ENCODE results near the gene PLA2G2C.
A peak's percentile ranks its signal among the peaks of the same experiment; 100 is the strongest.
"Not testable (repeated sequence)": the region's sequence is repeated elsewhere in the genome, so short reads cannot be mapped to it uniquely, and the experiment has no call there.

Gene PLA2G2C

DNA sequence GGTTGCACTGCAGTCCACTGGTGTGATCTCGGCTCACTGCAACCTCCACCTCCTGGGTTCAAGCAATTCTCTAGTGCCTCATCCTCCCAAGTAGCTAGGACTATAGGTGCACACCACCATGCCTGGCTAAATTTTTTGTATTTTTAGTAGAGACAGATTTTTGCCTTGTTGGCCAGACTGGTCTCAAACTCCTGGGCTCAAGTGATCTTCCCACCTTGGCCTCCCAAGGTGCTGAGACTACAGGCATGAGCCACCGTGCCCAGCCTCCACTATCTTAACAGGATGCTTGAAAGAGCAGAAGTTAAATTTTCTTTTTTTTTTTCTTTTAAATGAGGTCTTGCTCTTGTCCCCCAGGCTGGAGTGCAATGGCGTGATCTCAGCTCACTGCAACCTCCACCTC, 55.8 kb downstream of the PLA2G2C start:
- DNase-seq (ENCODE audit: low spot score) = not testable (repeated sequence)

DNA sequence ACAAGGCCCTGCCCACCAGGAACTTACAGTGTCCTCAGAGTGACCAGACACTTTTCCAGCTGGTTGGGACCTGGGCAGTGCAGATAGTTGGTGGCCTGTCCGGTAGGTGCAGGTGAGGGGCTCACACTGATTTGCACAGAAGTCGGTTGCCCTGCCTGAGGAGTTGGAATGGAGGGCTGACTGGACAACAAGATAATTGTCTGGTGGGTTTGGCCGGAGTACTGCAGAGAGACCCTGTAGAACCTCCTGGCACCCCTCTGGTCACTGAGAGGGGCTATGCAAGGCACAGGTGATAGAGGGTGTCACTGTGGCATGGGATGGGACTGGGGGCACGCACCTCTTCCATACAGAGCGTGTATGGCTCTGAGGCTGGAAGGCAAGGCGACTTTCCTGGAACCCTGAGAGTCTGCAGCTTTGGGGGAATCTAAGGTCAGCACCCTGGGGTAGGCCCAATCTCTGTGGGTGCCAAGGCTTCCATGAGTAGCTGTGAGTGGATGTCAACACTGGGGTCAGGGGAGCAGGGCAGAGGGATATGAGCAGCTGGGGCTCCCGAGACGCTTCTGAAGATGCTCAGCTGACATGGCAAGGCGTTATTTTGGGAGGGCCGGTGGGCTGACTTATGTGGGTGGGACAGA, 59.4 kb downstream of the PLA2G2C start:
- DNase-seq (ENCODE audit: low spot score) = peak; percentile 28

DNA sequence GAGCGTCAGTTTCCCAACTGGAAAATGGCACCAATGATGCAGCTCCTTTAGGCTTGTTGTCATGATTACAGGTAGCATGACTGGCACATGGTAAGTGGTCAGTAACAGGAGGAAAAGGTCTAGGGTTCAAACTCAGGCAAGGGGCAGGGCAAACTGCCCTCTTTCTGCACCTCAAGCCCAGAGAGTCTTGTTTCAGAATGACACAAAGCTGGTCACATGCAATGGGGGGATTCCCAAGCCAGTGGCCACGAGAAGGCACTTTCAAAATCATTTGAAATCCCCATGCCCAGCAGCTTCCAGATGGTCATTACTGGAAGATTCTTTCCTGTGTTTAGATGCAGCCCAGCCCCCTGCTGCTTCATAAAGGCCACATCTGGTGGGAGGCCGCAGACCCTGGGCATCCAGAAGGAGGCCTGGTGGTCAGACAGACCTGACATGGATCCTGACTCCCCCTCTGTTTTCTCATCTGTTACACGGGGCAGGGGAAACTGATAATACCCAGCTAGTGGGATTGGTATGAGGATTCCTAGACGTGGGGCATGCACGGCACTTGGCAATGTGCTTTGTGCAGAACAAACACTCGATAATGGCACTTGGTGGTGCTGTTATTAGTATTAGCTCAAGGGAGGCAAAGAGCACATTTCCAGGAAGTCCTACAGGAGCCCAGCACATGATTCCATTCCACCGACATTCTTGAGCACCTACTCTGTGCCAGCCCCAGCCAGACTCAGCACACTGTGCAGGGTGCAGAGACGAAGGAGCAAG, 60.1 kb downstream of the PLA2G2C start:
- peak; percentile 42 for DNase-seq (ENCODE audit: low spot score)

DNA sequence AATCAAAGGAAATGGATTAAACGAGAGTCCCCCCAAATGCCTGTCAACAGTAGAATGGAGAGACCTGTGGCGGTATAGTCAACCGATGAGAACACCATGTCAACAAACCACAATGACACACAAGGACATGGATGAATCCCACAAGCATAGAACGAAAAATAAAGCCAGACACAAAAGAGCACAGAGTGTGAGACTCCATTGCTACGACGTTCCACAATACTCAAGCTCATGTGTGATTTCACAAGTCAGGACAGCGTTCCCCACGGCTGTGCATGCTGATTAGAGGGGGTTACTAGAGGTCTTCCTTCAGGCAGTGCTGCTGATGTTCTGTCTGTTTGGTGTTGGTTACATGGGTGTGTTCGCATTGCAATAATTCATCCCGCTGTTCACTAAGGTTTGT, 61.2 kb downstream of the PLA2G2C start:
- DNase-seq (ENCODE audit: low spot score) = peak; percentile 9

DNA sequence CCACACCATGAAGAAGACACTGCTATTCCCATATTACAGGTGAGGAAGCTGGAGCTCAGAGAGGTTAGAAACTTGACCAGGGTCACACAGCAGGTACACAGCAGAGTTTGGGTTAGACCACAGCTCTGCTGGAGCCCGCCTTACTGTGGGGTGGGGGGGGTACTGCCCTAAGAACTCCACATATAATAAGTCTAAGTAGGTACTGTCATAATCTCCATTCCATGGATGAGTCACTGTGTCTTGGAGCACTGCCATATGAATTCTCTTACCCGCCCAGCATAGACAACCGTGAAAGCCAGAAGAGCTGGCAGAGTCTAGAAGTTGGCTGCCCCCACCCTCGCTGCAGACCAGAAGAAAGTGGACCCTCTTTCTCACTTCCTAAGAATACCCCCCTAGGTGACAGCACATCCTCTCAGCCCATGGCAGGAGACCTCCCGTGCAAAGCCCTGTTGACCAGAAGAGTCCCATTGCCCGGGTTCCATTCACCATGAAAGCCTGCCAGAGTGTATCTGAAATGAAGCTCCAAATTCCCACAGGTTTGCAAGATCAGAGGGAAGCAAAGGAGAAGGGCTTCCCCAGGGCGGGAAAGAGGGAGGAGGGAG, 61.8 kb downstream of the PLA2G2C start:
- DNase-seq (ENCODE audit: low spot score) = peak; percentile 55

DNA sequence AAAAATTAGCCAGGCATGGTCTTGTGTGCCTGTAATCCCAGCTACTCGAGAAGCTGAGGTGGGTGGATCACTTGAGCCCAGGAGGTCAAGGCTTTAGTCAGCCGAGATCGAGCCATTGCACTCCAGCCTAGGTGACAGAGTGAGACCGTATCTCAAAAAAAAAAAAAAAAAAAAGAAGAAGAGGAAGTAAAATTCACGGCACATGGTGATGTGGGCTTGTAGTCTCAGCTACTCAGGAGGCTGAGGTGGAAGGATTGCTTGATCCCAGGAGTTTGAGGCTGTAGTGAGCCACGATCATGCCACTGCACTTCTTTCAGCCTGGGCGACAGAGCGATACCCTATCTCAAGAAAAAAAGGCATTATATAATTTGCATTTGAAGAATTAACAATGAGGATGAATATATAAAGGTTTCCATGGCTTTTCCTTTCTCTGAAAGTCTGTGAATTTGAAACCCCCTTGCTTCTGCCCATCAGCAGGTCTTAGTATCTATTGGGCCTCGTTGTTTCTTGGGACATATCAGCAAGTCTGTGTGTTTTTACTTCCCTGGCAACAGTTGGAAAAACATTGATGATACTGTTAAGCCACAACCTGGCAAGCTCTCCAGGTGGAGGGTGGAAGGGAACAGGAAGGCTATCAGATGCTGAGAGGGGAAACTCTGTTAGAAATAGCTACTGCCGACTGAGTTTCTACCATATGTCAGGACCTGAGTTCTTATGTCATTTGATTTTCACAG, 62.4 kb downstream of the PLA2G2C start:
- DNase-seq (ENCODE audit: low spot score) = peak; percentile 38

DNA sequence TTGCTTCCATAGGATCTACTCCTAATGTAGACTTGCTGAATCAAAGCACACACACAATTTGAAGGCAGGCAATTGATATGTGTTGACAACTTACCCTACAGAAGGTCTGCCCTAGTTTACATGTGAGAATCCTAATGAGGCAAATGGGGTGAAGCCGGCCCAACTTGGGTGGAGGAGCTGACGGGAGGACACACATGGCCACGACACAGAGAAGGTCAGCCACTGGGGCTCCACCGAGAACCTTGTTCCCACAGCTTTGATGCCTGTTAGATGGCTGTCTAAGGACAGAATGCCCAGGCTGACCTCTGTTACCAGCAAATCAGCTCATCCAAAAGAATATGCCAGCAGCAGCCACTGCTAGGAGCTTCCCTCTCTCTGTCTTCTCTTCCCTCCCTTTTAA, 65.5 kb downstream of the PLA2G2C start:
- DNase-seq (ENCODE audit: low spot score) = peak; percentile 4

DNA sequence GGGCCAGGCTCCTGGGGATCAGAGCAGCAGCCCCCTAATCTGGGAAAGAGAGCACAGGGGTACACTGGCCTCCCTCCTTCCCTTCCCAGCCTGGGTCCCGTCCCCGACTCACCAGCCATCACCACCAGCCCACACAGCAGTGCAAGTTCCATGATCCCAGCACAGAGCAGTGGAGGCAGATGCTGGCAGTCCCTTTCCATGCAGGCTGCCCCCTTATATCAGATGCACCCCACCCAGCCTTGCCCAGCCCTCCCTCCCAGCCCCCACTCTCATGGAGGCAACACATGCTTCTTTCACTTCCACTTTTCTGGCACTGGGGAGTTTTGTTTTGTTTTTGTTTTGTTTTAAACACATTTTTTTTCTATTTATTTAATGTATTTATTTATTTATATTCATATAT, 67.0 kb downstream of the PLA2G2C start, which contains the start of gene PLA2G2D:
TSS of gene PLA2G2D (minus strand) at position 190 of the 400 bp plus-strand sequence. CDS start at position 152, 38 bp downstream.
- DNase-seq (ENCODE audit: low spot score) = peak; percentile 15

DNA sequence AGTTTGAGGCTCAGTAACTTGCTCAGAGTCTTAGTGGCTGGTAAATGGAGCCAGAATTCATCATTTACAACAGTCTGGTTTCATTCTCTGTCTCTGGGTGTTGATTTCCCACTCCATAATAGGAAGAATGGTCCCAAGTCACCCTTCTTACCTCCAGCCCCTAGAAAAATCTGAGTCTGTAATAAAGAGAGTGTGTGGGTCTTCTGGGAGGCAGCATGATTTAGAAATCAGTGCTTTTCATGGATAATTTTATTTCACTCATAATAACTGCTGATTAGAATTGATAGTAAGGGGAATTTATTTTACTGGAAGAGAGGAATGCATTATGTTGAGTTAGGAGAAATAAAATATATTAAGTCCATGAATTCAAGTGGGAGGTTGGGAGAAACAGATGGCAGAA, 69.1 kb downstream of the PLA2G2C start:
- DNase-seq (ENCODE audit: low spot score) = no peak

DNA sequence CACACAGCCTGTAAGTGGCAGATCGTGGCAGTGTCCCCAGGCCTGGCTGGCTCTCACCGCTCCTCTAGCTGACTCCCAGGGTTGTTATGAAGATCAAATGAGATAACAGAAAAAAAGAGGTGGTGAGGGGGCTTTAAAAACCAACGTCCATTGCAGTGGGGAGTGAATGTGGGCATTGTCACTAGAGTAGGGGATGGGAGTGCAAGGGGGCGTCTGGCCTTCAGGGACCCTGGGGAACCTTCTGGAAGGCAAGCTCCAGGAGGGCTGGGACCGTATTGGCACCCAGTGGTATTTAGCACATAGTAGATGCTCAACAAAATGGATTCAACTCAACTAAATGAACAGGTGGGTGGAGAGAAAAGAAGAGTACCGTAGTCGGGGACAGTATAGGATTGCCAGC, 70.4 kb downstream of the PLA2G2C start:
- peak; percentile 15 for DNase-seq (ENCODE audit: low spot score)

DNA sequence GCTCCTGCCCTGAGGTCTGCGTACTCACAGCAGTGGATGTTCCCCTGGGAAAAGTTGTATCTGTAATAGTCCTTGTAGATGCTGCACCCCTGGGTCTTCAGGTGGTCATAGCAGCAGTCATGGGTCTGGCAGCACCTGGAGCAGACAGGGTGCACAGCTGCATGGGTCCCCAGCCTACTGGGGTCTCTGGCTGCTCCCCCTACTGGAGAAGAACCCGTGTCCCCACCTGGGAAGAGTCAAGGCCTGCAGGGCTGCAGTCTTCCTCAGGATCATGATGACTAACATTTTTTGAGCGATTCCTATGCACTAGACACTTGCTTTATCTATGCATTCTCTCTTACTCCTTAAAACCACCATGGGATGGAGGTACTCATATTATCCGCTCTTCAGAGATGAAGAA, 70.8 kb downstream of the PLA2G2C start:
- DNase-seq (ENCODE audit: low spot score) = peak; percentile 48

DNA sequence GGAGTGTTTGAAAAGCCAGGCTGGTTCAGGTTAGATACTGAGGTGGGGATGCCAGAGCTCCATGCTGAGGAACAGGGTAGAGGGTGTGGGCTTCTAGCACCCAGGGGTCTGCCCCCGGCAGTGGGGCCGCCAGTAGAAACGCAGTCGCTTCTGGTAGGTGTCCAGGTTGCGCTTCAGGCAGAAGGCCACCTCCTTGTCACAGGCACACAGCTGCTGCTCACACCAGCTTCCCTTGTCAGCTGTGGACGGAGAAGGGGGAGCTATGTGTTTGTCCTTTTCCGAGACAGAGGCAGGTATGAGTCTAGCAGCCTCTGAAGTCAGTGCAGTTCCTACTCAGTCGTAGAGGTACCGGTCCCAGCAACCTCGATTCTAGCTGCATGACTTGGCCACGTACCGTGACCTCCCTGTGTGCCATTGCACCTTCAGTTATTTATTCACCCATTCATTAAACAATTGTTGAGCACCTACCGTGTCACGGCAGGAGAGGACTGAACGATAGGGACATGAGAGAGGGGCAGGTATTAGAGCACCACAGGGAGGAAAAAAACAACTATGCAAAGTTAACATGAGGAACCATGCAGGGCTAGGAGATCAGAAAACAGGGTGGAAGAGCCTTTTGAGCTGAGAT, 72.2 kb downstream of the PLA2G2C start:
- DNase-seq (ENCODE audit: low spot score) = peak; percentile 40
